Neuron (in vitro differentiated cells): ENCODE results near the gene RTN4.

Source experiments
- H2AFZ ChIP-seq: one replicate; pipeline ENCODE4 v1.6.1; 2013; ENCODE audit warnings: low read depth, mild to moderate bottlenecking, inconsistent platforms, low read length, moderate library complexity
- H3K27me3 ChIP-seq: one replicate; pipeline ENCODE4 v1.6.1; 2013; ENCODE audit warnings: low read length; ENCODE audit not compliant: insufficient read depth
- H3K36me3 ChIP-seq: one replicate; pipeline ENCODE4 v1.6.1; 2013; ENCODE audit warnings: low read length; ENCODE audit not compliant: insufficient read depth
- H3K4me1 ChIP-seq: one replicate; pipeline ENCODE4 v1.6.1; 2013; ENCODE audit warnings: low read length; ENCODE audit not compliant: insufficient read depth
- H3K4me3 ChIP-seq: 2 replicates; pipeline ENCODE4 v1.5.1; 2013; ENCODE audit warnings: mild to moderate bottlenecking, low read length, moderate library complexity
- H3K9me3 ChIP-seq: one replicate; pipeline ENCODE4 v1.6.1; 2013; ENCODE audit warnings: low read length

Gene RTN4

GRCh38 chr2:54941248-54941984 lies 108.8 kb downstream of the RTN4 start:
- no peak overlapping the region for H3K4me3 ChIP-seq
- no peaks in the 10 kb centered on the region for H3K27me3 ChIP-seq
- no peak overlapping the region for H2AFZ ChIP-seq
- H3K9me3 ChIP-seq: peaks cover 6% of the 10 kb centered on the region
- H3K36me3 ChIP-seq: no peaks in the 10 kb centered on the region
- H3K4me1 ChIP-seq: peaks cover 8% of the 10 kb centered on the region

GRCh38 chr2:54940723-54941122 lies 109.5 kb downstream of the RTN4 start:
- Histone ChIP-seq H3K4me3 (no peak overlapping the region), H3K9me3 (peaks cover 6% of the 10 kb centered on the region), H3K27me3 (no peaks in the 10 kb centered on the region), H3K4me1 (peaks cover 8% of the 10 kb centered on the region), H3K36me3 (no peaks in the 10 kb centered on the region), H2AFZ (no peak overlapping the region)

- no peaks in the 10 kb centered on the region for H3K27me3 ChIP-seq
- no peak overlapping the region for H2AFZ ChIP-seq
- H3K4me3 ChIP-seq: no peak overlapping the region
- peaks cover 6% of the 10 kb centered on the region for H3K9me3 ChIP-seq
- peaks cover 5% of the 10 kb centered on the region for H3K4me1 ChIP-seq
- H3K36me3 ChIP-seq: no peaks in the 10 kb centered on the region
These were observed 110.7 kb downstream of the RTN4 start for GRCh38 chr2:54939446-54940118.

GRCh38 chr2:54936766-54937165 lies 113.5 kb downstream of the RTN4 start:
- Histone ChIP-seq H3K9me3 (peaks cover 2% of the 10 kb centered on the region), H3K4me1 (peaks cover 5% of the 10 kb centered on the region), H2AFZ (no peak overlapping the region), H3K27me3 (no peaks in the 10 kb centered on the region), H3K4me3 (no peak overlapping the region), H3K36me3 (no peaks in the 10 kb centered on the region)

- H2AFZ ChIP-seq: no peak overlapping the region
- no peaks in the 10 kb centered on the region for H3K27me3 ChIP-seq
- no peak overlapping the region for H3K4me3 ChIP-seq
- peaks cover 2% of the 10 kb centered on the region for H3K9me3 ChIP-seq
- H3K36me3 ChIP-seq: no peaks in the 10 kb centered on the region
- no peaks in the 10 kb centered on the region for H3K4me1 ChIP-seq
These were observed 114.9 kb downstream of the RTN4 start for GRCh38 chr2:54935389-54935788.

- no peaks in the 10 kb centered on the region for H3K9me3 ChIP-seq
- H2AFZ ChIP-seq: no peak overlapping the region
- H3K36me3 ChIP-seq: no peaks in the 10 kb centered on the region
- H3K27me3 ChIP-seq: no peaks in the 10 kb centered on the region
- no peak overlapping the region for H3K4me3 ChIP-seq
- no peaks in the 10 kb centered on the region for H3K4me1 ChIP-seq
These were observed 118.8 kb downstream of the RTN4 start for GRCh38 chr2:54931473-54931872.

GRCh38 chr2:54928719-54929118 lies 121.5 kb downstream of the RTN4 start:
- H3K4me1 ChIP-seq: no peaks in the 10 kb centered on the region
- H3K9me3 ChIP-seq: no peaks in the 10 kb centered on the region
- H3K4me3 ChIP-seq: no peak overlapping the region
- H3K36me3 ChIP-seq: no peaks in the 10 kb centered on the region
- H3K27me3 ChIP-seq: no peaks in the 10 kb centered on the region
- no peak overlapping the region for H2AFZ ChIP-seq

- Histone ChIP-seq H2AFZ (no peak overlapping the region), H3K9me3 (no peaks in the 10 kb centered on the region), H3K36me3 (no peaks in the 10 kb centered on the region), H3K4me3 (no peak overlapping the region), H3K4me1 (no peaks in the 10 kb centered on the region), H3K27me3 (no peaks in the 10 kb centered on the region)
These were observed 122.3 kb downstream of the RTN4 start for GRCh38 chr2:54927751-54928615.

- no peak overlapping the region for H3K4me3 ChIP-seq
- no peaks in the 10 kb centered on the region for H3K27me3 ChIP-seq
- no peaks in the 10 kb centered on the region for H3K9me3 ChIP-seq
- no peak overlapping the region for H2AFZ ChIP-seq
- H3K36me3 ChIP-seq: no peaks in the 10 kb centered on the region
- H3K4me1 ChIP-seq: no peaks in the 10 kb centered on the region
These were observed 123.0 kb downstream of the RTN4 start for GRCh38 chr2:54927085-54927750.

- Histone ChIP-seq H2AFZ (no peak overlapping the region), H3K27me3 (no peaks in the 10 kb centered on the region), H3K4me3 (no peak overlapping the region)
These were observed 125.2 kb downstream of the RTN4 start for GRCh38 chr2:54925022-54925421.

GRCh38 chr2:54924121-54924520 lies 126.1 kb downstream of the RTN4 start:
- no peak overlapping the region for H3K4me3 ChIP-seq

More at GRCh38 chr2:54925022-54925421, 125.2 kb downstream of the RTN4 start:
- Histone ChIP-seq H3K9me3 (no peaks in the 10 kb centered on the region), H3K36me3 (no peaks in the 10 kb centered on the region), H3K4me1 (no peaks in the 10 kb centered on the region)

More at GRCh38 chr2:54924121-54924520, 126.1 kb downstream of the RTN4 start:
- H3K4me1 ChIP-seq: no peaks in the 10 kb centered on the region
- no peaks in the 10 kb centered on the region for H3K36me3 ChIP-seq
- H3K27me3 ChIP-seq: no peaks in the 10 kb centered on the region
- H3K9me3 ChIP-seq: no peaks in the 10 kb centered on the region
- H2AFZ ChIP-seq: no peak overlapping the region
